GM19463 (cell line): ENCODE measurements around the gene LZTFL1.

ENCODE experiments used
- ATAC-seq: cut with Tn5 transposase; IDR thresholded peaks from one replicate; pipeline ENCODE4 v1.9.1; 2021; ENCODE audit warnings: mild to moderate bottlenecking, moderate library complexity; ENCODE audit not compliant: unreplicated experiment

The LZTFL1 gene

GRCh38 chr3:45814322-45814721, 27.6 kb downstream of the LZTFL1 start:
- no peak for ATAC-seq

GRCh38 chr3:45807681-45808540, 34.0 kb downstream of the LZTFL1 start:
- ATAC-seq, result no peak

GRCh38 chr3:45807133-45807532, 34.8 kb downstream of the LZTFL1 start:
- ATAC-seq, result no peak

GRCh38 chr3:45806072-45806471, 35.8 kb downstream of the LZTFL1 start:
- ATAC-seq, result no peak

- ATAC-seq, result no peak
These were observed 38.5 kb downstream of the LZTFL1 start for GRCh38 chr3:45803252-45803935.

GRCh38 chr3:45802146-45802545, 39.8 kb downstream of the LZTFL1 start:
- no peak for ATAC-seq

GRCh38 chr3:45800611-45801010, 41.3 kb downstream of the LZTFL1 start:
- ATAC-seq, result no peak

- ATAC-seq, result no peak
These were observed 42.3 kb downstream of the LZTFL1 start for GRCh38 chr3:45799586-45799985.

- ATAC-seq, result no peak
These were observed 43.9 kb downstream of the LZTFL1 start for GRCh38 chr3:45798034-45798433.

- ATAC-seq, result no peak
These were observed 44.8 kb downstream of the LZTFL1 start for GRCh38 chr3:45796902-45797637.

GRCh38 chr3:45795882-45796765, 45.8 kb downstream of the LZTFL1 start, which contains the start of gene SLC6A20:
TSS of gene SLC6A20 (minus strand) at chr3:45796536. CDS start at chr3:45796419, 117 bp downstream.
- no peak for ATAC-seq

- ATAC-seq, result no peak
These were observed 46.4 kb downstream of the LZTFL1 start for GRCh38 chr3:45795509-45795881.

GRCh38 chr3:45794660-45795059, 47.3 kb downstream of the LZTFL1 start:
- ATAC-seq, result no peak

- no peak for ATAC-seq
These were observed 47.8 kb downstream of the LZTFL1 start for GRCh38 chr3:45794177-45794560.

- ATAC-seq, result no peak
These were observed 48.3 kb downstream of the LZTFL1 start for GRCh38 chr3:45793482-45794176.

GRCh38 chr3:45792516-45793172, 49.3 kb downstream of the LZTFL1 start:
- no peak for ATAC-seq

- no peak for ATAC-seq
These were observed 49.9 kb downstream of the LZTFL1 start for GRCh38 chr3:45792036-45792435.

GRCh38 chr3:45790596-45790995, 51.3 kb downstream of the LZTFL1 start:
- ATAC-seq, result no peak

- ATAC-seq, result no peak
These were observed 52.6 kb downstream of the LZTFL1 start for GRCh38 chr3:45789235-45789812.
